Spleen (tissue), 11 donors: ENCODE data around the gene CACNA1C. TPM values are rescaled to one million over a fixed set of nuclear protein-coding genes. Genes with fewer than 3 reads are reported as not detected.

Experiments used
- DNase-seq: peaks from one replicate; pipeline ENCODE4 v3.0.0-alpha.2; 2020
- H3K27ac ChIP-seq, 8 donors: fragments of 200-600 bp; sonication (generic) in 7 of 8; 1 replicate in 4 of 8; 2 replicates in 4 of 8; pipeline versions ENCODE4 v1.5.0 to v1.8.0; 2016 to 2021; ENCODE audit warnings: inconsistent platforms in 4 of 8, mild to moderate bottlenecking in 4 of 8, moderate library complexity in 1 of 8
- H3K27me3 ChIP-seq, 7 donors: fragments of 200-600 bp; sonication (generic) in 6 of 7; replicated peaks in 1 of 7; 1 replicate in 4 of 7; 2 replicates in 3 of 7; pipeline versions ENCODE4 v1.5.0 to v1.8.0; 2016 to 2021; ENCODE audit warnings: inconsistent platforms in 3 of 7, mild to moderate bottlenecking in 1 of 7
- H3K36me3 ChIP-seq, 6 donors: fragments of 200-600 bp; sonication (generic) in 5 of 6; 1 replicate in 4 of 6; 2 replicates in 2 of 6; pipeline versions ENCODE4 v1.5.0 to v1.8.0; 2016 to 2021; ENCODE audit warnings: inconsistent platforms in 2 of 6
- H3K4me1 ChIP-seq, 6 donors: fragments of 200-600 bp; sonication (generic) in 5 of 6; 1 replicate in 3 of 6; 2 replicates in 3 of 6; pipeline versions ENCODE4 v1.5.0 to v1.8.0; 2016 to 2021; ENCODE audit warnings: inconsistent platforms in 3 of 6
- H3K4me3 ChIP-seq, 8 donors: fragments of 200-600 bp; sonication (generic) in 7 of 8; 1 replicate in 4 of 8; 2 replicates in 4 of 8; pipeline versions ENCODE4 v1.5.0 to v1.8.0; 2016 to 2021; ENCODE audit warnings: inconsistent platforms in 4 of 8, mild to moderate bottlenecking in 4 of 8, moderate library complexity in 2 of 8
- H3K9me3 ChIP-seq, 8 donors: fragments of 200-600 bp; sonication (generic) in 7 of 8; 1 replicate in 4 of 8; 2 replicates in 4 of 8; pipeline versions ENCODE4 v1.5.0 to v1.8.0; 2016 to 2021; ENCODE audit warnings: inconsistent platforms in 4 of 8
- CTCF ChIP-seq, 11 experiments: fragments of 200-600 bp in 7 of 11; fragments of 450-650 bp in 4 of 11; sonication (generic) in 4 of 11; IDR thresholded peaks in 8 of 11; conservative IDR thresholded peaks in 3 of 11; 1 replicate in 7 of 11; 2 replicates in 4 of 11; pipeline versions ENCODE4 v1.4.0 to v1.8.0; 2016 to 2021; ENCODE audit warnings: antibody characterized with exemption in 11 of 11, inconsistent platforms in 4 of 11, mild to moderate bottlenecking in 1 of 11
- POLR2A ChIP-seq, 3 donors: fragments of 450-650 bp; IDR thresholded peaks; one replicate each; pipeline ENCODE4 v1.5.1; 2017; ENCODE audit warnings: antibody characterized with exemption in 3 of 3, mild to moderate bottlenecking in 1 of 3
- POLR2AphosphoS5 ChIP-seq, 3 donors: sonication (generic); formaldehyde crosslinking; IDR thresholded peaks; one replicate each; pipeline ENCODE4 v1.5.1; 2017; ENCODE audit warnings: antibody characterized with exemption in 3 of 3
- WGBS, 5 donors: extraction: QIAGEN DNeasy Blood & Tissue Kit in 3 of 5; methylation state at CpG; one replicate each; pipeline versions ENCODE4 v1.1.5 to v1.1.7; 2013 to 2018; 5-methylcytosine and 5-hydroxymethylcytosine counted together
- intact Hi-C: fragments of 100-400 bp; cut with DNase I; formaldehyde crosslinking; loops from one replicate; pipeline ENCODE4 v1.15.0; 2023; ENCODE audit warnings: low total_unique reads
- polyA plus RNA-seq, 3 donors: library from polyadenylated mRNA; stranded (reverse); fragments of 200-250 nt; gene quantifications; one replicate each; pipeline ENCODE4 v1.2.1, GENCODE V29; 2013
- total RNA-seq, 7 donors: library from RNA; depleted of rRNA in 3 of 7; stranded (reverse); fragments of >200 nt in 3 of 7; fragmentation: NEBNext Ultra II Directional in 4 of 7; extraction: Animal tissue kit (Norgen Biotek cat#: 25700) in 4 of 7; gene quantifications; one replicate each; pipeline versions ENCODE4 v1.1.0 to v1.2.1, GENCODE V29; 2016 to 2021
- donor health status: healthy with polysubstance abuse.
- donor health status: DM: no; HTN: no; CAD: no; lungs with moderate emphysema.
- donor health status: DM: no; HTN: no; CAD: no.
- donor health status: Bipolar disorder and iron deficiency.
- donor health status: healthy.
- donor health status: DM: no; HTN: no; CAD: no.
- donor health status: DM: yes; HTN: yes; CAD: no.

CACNA1C gene
- total and polyA plus RNA-seq, 10 donors: 0.67 to 27.6 (median 18.4) TPM

DNA sequence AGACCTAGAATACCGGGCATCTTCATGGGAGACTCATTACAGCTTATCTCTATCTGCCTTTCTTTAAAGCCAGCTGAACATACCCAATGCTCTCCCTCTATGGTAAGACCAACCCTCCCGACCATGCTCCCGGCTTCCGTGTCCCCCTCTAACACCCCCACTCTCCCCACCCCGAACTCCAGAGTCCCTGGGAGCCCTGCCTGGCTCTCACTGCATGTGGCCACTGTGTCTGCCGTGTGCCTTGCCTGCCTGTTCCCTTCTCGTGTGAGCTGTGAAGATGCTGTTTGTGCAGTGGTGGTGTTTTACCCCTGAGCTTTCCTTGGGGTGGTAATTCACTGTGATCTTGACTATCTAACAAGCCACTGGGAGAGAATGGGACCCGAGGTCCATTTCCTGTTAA lies 595.6 kb downstream of the CACNA1C start:
- 82 to 92% (median 87%) methylated on average over 8 of the region's 8 CpGs for WGBS, 5 donors
- H3K36me3 ChIP-seq: peaks cover 0 to 12% (median 0%) of the 10 kb centered on the region in 6 donors
- H3K27ac ChIP-seq: no peak overlapping the region
- peaks cover 0 to 38% (median 0%) of the 10 kb centered on the region in 7 donors for H3K27me3 ChIP-seq
- peaks cover 0 to 6% (median 0%) of the 10 kb centered on the region in 6 donors for H3K4me1 ChIP-seq
- TF ChIP-seq POLR2A (IDR thresholded peaks at IDR 0.05) (no peak), POLR2AphosphoS5 (IDR thresholded peaks at IDR 0.05) (no peak), CTCF (IDR thresholded peaks at IDR 0.05 in 8 of 11, conservative IDR thresholded peaks at IDR 0.05 in 3 of 11) (no peak)
- no peak overlapping the region for H3K4me3 ChIP-seq
- peak; percentile 57 for DNase-seq
- H3K9me3 ChIP-seq: no peaks in the 10 kb centered on the region
- intact Hi-C loops: no loop called here

DNA sequence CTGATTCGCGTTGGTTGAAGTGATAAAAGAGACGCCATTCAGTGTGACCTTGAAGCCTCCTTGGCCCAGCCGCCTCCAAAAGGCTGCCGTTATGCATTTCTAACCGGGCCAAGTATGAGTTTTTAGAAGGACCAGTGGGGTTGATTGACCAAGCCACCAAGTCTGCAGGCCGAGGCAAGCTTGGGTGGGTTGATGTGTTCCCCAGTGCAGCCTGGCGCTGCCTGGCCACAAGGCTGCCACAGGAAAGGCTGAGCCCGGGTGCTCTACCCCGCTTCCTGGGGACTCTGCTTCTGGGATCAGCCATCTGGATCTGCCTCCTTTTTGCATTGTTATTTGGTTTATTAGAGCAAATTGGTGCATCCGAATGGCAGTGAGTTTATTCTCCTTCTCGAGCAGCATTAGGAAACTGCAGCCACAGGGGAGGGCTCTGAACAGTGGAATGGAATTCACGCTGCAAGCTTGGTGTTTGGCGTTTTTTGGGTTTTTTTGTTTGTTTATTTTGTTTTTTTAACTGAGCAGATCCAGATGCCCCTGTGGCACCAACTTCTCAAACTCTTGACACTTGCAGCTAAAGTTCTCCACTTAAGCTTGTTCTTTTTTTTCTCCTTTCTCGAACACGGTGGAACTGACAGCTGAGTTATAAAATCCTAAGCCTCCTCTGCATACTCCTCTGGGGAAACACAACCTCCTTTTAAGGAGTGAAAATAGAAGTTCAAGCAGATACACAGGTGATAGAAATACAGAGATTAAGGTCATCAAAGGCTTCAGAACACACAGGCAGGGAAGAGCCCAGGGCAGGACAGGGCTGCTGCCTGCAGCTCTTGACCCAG lies 596.6 kb downstream of the CACNA1C start:
- intact Hi-C loops: no loop called here
- 70 to 79% (median 74%) methylated on average over 14 to 16 of the region's 16 CpGs for WGBS, 5 donors
- no peaks in the 10 kb centered on the region for H3K9me3 ChIP-seq
- no peak overlapping the region for H3K27ac ChIP-seq
- peaks cover 0 to 2% (median 0%) of the 10 kb centered on the region in 6 donors for H3K4me1 ChIP-seq
- TF ChIP-seq POLR2A (IDR thresholded peaks at IDR 0.05) (no peak), CTCF (IDR thresholded peaks at IDR 0.05 in 8 of 11, conservative IDR thresholded peaks at IDR 0.05 in 3 of 11) (no peak), POLR2AphosphoS5 (IDR thresholded peaks at IDR 0.05) (no peak)
- peaks cover 0 to 28% (median 0%) of the 10 kb centered on the region in 7 donors for H3K27me3 ChIP-seq
- DNase-seq: peak; percentile 52
- no peak overlapping the region for H3K4me3 ChIP-seq
- H3K36me3 ChIP-seq: peaks cover 0 to 17% (median 0%) of the 10 kb centered on the region in 6 donors

DNA sequence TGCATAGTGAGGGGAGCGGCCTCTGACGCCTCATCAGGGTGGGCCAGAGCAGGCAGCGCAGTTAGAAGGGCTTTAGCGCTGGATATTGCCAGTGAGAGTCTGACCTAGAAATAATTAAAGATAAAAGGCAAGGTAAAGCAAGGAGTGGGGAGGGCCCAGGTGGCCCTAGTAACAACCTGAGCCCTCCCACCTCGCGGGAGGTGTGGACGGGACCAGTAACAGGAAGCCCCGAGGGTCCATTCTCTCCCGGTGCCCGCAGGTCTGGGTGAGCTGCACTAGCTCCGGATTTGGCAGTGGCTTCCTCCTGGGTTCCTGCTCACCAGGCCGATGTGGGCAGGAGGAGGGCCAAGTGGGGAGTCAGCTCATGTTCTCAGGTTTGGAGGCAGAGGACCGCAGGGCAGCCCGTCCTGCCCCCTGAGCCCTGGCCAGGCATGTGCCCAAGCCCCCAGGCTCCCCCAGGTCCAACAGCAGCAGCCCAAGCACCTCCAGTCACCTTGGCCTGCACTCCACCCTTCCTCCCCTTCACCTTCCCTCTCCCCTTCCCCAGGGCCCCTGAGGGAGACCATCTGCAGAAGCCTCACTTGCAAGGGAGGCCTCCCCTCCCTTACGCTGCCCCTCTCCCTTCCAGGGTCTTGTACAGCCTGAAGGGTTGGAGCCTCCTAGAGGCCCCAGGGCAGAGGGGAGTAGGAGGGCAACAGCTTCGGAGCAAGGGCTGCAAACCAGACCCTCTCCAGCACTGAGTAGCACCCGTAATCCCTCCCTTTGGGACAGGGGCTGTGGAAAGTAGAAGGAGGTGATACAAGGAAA lies 597.7 kb downstream of the CACNA1C start:
- H3K27ac ChIP-seq: no peak overlapping the region
- peak; percentile 56 for DNase-seq
- peaks cover 0 to 24% (median 0%) of the 10 kb centered on the region in 6 donors for H3K36me3 ChIP-seq
- no peak overlapping the region for H3K4me3 ChIP-seq
- peaks cover 0 to 18% (median 0%) of the 10 kb centered on the region in 7 donors for H3K27me3 ChIP-seq
- intact Hi-C loops: no loop called here
- H3K9me3 ChIP-seq: no peaks in the 10 kb centered on the region
- TF ChIP-seq CTCF (IDR thresholded peaks at IDR 0.05 in 8 of 11, conservative IDR thresholded peaks at IDR 0.05 in 3 of 11): no peak
- no peak for TF ChIP-seq POLR2AphosphoS5 (IDR thresholded peaks at IDR 0.05)
- TF ChIP-seq POLR2A (IDR thresholded peaks at IDR 0.05): no peak
- 53 to 59% (median 55%) methylated on average over 16 to 17 of the region's 17 CpGs for WGBS, 5 donors
- no peaks in the 10 kb centered on the region for H3K4me1 ChIP-seq
